Cerebellar cortex (tissue), 1 donor: ENCODE results near the gene PCNX1.
"Not testable (repeated sequence)": the region's sequence is repeated elsewhere in the genome, so short reads cannot be mapped to it uniquely, and the experiment has no call there.

Experiments used
- DNase-seq: peaks from one replicate; pipeline ENCODE4 v3.0.0-alpha.2; 2015; ENCODE audit warnings: low spot score

Gene PCNX1

GRCh38 chr14:70964492-70964891, 57.2 kb downstream of the PCNX1 start:
- DNase-seq: no peak

- DNase-seq: no peak
Observed at GRCh38 chr14:70971560-70971959, 64.3 kb downstream of the PCNX1 start.

- peak; percentile 93 for DNase-seq
Observed at GRCh38 chr14:70972107-70972976, 65.1 kb downstream of the PCNX1 start.

- no peak for DNase-seq
Observed at GRCh38 chr14:70976591-70976990, 69.3 kb downstream of the PCNX1 start.

GRCh38 chr14:70981000-70981952, 74.0 kb downstream of the PCNX1 start:
- DNase-seq: no peak

- DNase-seq: no peak
Observed at GRCh38 chr14:70982200-70982599, 74.9 kb downstream of the PCNX1 start.

- no peak for DNase-seq
Observed at GRCh38 chr14:70987041-70987440, 79.8 kb downstream of the PCNX1 start.

GRCh38 chr14:70988452-70988851, 81.2 kb downstream of the PCNX1 start:
- DNase-seq: peak; percentile 32

GRCh38 chr14:70993931-70994330, 86.7 kb downstream of the PCNX1 start:
- no peak for DNase-seq

- DNase-seq: no peak
Observed at GRCh38 chr14:70995211-70995610, 88.0 kb downstream of the PCNX1 start.

- DNase-seq: no peak
Observed at GRCh38 chr14:70995671-70996070, 88.4 kb downstream of the PCNX1 start.

GRCh38 chr14:70999117-70999516, 91.9 kb downstream of the PCNX1 start:
- no peak for DNase-seq

GRCh38 chr14:71000091-71000490, 92.8 kb downstream of the PCNX1 start:
- no peak for DNase-seq

- no peak for DNase-seq
Observed at GRCh38 chr14:71001742-71002141, 94.5 kb downstream of the PCNX1 start.

- DNase-seq: no peak
Observed at GRCh38 chr14:71003156-71003555, 95.9 kb downstream of the PCNX1 start.

GRCh38 chr14:71004481-71004880, 97.2 kb downstream of the PCNX1 start:
- DNase-seq: no peak

GRCh38 chr14:71005076-71005475, 97.8 kb downstream of the PCNX1 start:
- DNase-seq: no peak

GRCh38 chr14:71006200-71006563, 98.9 kb downstream of the PCNX1 start:
- no peak for DNase-seq

- DNase-seq: no peak
Observed at GRCh38 chr14:71011479-71011878, 104.2 kb downstream of the PCNX1 start.

- DNase-seq: no peak
Observed at GRCh38 chr14:71012888-71013287, 105.6 kb downstream of the PCNX1 start.

- DNase-seq: no peak
Observed at GRCh38 chr14:71013551-71014192, 106.4 kb downstream of the PCNX1 start.

- not testable (repeated sequence) for DNase-seq
Observed at GRCh38 chr14:71019917-71020316, 112.7 kb downstream of the PCNX1 start.
